ENCODE results near the gene TOP2A. TPM values are rescaled to one million over a fixed set of nuclear protein-coding genes. Genes with fewer than 3 reads are reported as not detected.
A peak's percentile ranks its signal among the peaks of the same experiment; 100 is the strongest.
"Not testable (repeated sequence)": the region's sequence is repeated elsewhere in the genome, so short reads cannot be mapped to it uniquely, and the experiment has no call there.

Gene TOP2A
- polyA plus RNA-seq, 4 donors = 1.1 to 69.9 (median 20.3) TPM

DNA sequence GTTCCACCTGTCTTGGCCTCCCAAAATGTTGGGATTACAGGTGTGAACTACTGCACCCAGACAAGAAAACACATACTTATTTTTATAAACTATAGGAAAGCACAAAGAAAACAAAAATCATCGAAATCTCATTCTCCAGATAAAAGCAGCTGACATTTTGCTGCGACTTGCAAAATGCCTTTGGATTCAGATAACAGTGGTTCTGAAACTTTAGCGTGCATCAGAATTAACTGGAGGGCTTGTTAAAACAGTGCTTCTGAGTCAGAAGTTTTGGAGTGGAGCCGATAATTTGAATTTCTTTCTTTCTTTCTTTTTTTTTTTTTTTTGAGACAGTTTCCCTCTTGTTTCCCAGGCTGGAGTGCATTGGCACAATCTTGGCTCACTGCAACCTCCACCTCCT lies 35.4 kb downstream of the TOP2A start:
- Histone ChIP-seq H3K27me3 (ENCODE audit: control insufficient read depth in 3 of 3, insufficient read depth in 3 of 3, low read length in 3 of 3) (no peaks in the 10 kb centered on the region), H3K27ac (ENCODE audit: low read depth in 1 of 3, low read length in 2 of 3) (no peak overlapping the region), H3K4me1 (ENCODE audit: control insufficient read depth in 3 of 3, insufficient read depth in 2 of 3, low read depth in 1 of 3, low read length in 2 of 3) (no peaks in the 10 kb centered on the region), H3K36me3 (ENCODE audit: control insufficient read depth in 3 of 3, insufficient read depth in 2 of 3, low read depth in 1 of 3, low read length in 3 of 3) (no peaks in the 10 kb centered on the region), H3K4me3 (ENCODE audit: low read depth in 1 of 3, low read length in 3 of 3) (no peak overlapping the region), H3K9me3 (ENCODE audit: control insufficient read depth in 2 of 2, insufficient read depth in 1 of 2, low read depth in 1 of 2, low read length in 1 of 2) (no peaks in the 10 kb centered on the region)
- 94 to 96% (median 94%) methylated on average over 4 of the region's 4 CpGs for WGBS, 3 donors
- FAIRE-seq = no peak
- DNase-seq = no peak

DNA sequence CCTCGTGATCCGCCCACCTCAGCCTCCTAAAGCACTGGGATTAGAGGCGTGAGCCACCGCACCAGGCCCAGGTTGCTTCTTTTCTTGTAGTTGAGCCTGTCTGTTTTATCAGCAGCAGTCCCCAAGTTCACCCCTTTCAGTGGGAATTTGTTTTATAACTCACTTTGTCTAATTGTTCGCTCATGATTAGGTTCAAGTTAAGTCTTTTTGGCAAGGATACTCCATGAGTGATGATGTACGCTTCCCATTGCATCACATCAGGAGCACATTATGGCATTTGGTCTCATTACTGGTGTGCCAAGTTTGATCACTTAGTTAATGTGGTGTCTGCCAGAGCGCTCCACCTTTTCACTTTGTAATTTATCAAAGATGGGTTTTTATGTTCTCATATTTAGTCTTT lies 38.7 kb downstream of the TOP2A start:
- 79 to 91% (median 84%) methylated on average over 7 of the region's 7 CpGs for WGBS, 3 donors

DNA sequence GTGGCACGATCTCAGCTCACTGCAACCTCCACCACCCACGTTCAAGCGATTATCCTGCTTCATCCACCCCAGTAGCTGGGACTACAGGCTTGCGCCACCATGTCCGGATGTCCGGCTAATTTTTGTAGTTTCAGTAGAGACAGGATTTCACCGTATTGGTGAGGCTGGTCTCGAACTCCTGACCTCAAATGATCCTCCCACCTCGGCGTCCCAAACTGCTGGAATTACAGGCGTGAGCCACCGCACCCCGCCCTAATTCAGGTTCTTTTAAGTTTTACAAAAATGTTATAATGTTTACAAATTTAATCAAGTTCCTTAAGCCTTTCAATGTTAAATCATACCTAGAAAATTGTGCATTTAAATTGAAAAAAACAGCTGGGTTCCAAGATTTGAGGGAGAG lies 39.9 kb downstream of the TOP2A start:
- no peaks in the 10 kb centered on the region for H3K4me1 ChIP-seq (ENCODE audit: control insufficient read depth in 3 of 3, insufficient read depth in 2 of 3, low read depth in 1 of 3, low read length in 2 of 3)
- no peaks in the 10 kb centered on the region for H3K9me3 ChIP-seq (ENCODE audit: control insufficient read depth in 2 of 2, insufficient read depth in 1 of 2, low read depth in 1 of 2, low read length in 1 of 2)
- H3K36me3 ChIP-seq (ENCODE audit: control insufficient read depth in 3 of 3, insufficient read depth in 2 of 3, low read depth in 1 of 3, low read length in 3 of 3) = no peaks in the 10 kb centered on the region
- H3K4me3 ChIP-seq (ENCODE audit: low read depth in 1 of 3, low read length in 3 of 3) = no peak overlapping the region
- FAIRE-seq = no peak
- WGBS, 3 donors = 81 to 89% (median 83%) methylated on average over 13 of the region's 13 CpGs
- no peak overlapping the region for H3K27ac ChIP-seq (ENCODE audit: low read depth in 1 of 3, low read length in 2 of 3)
- no peaks in the 10 kb centered on the region for H3K27me3 ChIP-seq (ENCODE audit: control insufficient read depth in 3 of 3, insufficient read depth in 3 of 3, low read length in 3 of 3)
- no peak for DNase-seq

More for the DNA sequence above, 38.7 kb downstream of the TOP2A start:
- DNase-seq = no peak
- FAIRE-seq = no peak
- no peaks in the 10 kb centered on the region for H3K9me3 ChIP-seq (ENCODE audit: control insufficient read depth in 2 of 2, insufficient read depth in 1 of 2, low read depth in 1 of 2, low read length in 1 of 2)
- H3K4me1 ChIP-seq (ENCODE audit: control insufficient read depth in 3 of 3, insufficient read depth in 2 of 3, low read depth in 1 of 3, low read length in 2 of 3) = no peaks in the 10 kb centered on the region
- H3K36me3 ChIP-seq (ENCODE audit: control insufficient read depth in 3 of 3, insufficient read depth in 2 of 3, low read depth in 1 of 3, low read length in 3 of 3) = no peaks in the 10 kb centered on the region
- H3K27me3 ChIP-seq (ENCODE audit: control insufficient read depth in 3 of 3, insufficient read depth in 3 of 3, low read length in 3 of 3) = no peaks in the 10 kb centered on the region
- H3K27ac ChIP-seq (ENCODE audit: low read depth in 1 of 3, low read length in 2 of 3) = no peak overlapping the region
- H3K4me3 ChIP-seq (ENCODE audit: low read depth in 1 of 3, low read length in 3 of 3) = no peak overlapping the region

DNA sequence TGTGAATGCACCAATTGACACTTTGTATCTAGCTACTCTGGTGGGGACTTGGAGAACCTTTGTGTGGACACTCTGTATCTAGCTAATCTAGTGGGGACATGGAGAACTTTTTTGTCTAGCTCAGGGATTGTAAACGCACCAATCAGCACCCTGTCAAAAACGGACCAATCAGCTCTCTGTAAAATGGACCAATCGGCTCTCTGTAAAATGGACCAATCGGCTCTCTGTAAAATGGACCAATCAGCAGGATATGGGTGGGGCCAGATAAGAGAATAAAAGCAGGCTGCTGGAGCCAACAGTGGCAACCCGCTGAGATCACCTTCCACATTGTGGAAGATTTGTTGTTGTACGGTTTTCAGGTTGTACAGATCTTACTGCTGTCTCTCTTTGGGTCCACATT lies 41.2 kb downstream of the TOP2A start:
- not testable (repeated sequence) for H3K36me3 ChIP-seq (ENCODE audit: control insufficient read depth in 3 of 3, insufficient read depth in 2 of 3, low read depth in 1 of 3, low read length in 3 of 3); FAIRE-seq; H3K9me3 ChIP-seq (ENCODE audit: control insufficient read depth in 2 of 2, insufficient read depth in 1 of 2, low read depth in 1 of 2, low read length in 1 of 2); H3K27me3 ChIP-seq (ENCODE audit: control insufficient read depth in 3 of 3, insufficient read depth in 3 of 3, low read length in 3 of 3); H3K27ac ChIP-seq (ENCODE audit: low read depth in 1 of 3, low read length in 2 of 3); H3K4me1 ChIP-seq (ENCODE audit: control insufficient read depth in 3 of 3, insufficient read depth in 2 of 3, low read depth in 1 of 3, low read length in 2 of 3); DNase-seq; H3K4me3 ChIP-seq (ENCODE audit: low read depth in 1 of 3, low read length in 3 of 3)
- WGBS, 3 donors = 77 to 84% (median 83%) methylated on average over 6 of the region's 6 CpGs

DNA sequence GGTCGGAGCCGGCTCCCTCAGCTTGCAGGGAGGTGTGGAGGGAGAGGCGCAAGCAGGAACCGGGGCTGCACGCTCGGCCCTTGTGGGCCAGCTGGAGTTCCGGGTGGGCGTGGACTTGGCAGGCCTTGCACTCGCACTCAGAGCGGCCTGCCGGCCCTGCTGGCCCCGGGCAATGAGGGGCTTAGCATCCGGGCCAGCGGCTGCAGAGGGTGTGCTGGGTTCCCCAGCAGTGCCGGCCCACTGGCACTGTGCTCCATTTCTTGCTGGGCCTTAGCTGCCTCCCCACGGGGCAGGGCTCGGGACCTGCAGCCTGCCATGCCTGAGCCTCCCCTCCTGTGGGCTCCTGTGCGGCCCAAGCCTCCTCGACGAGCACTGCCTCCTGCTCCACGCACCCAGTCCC lies 41.9 kb downstream of the TOP2A start:
- not testable (repeated sequence) for H3K4me3 ChIP-seq (ENCODE audit: low read depth in 1 of 3, low read length in 3 of 3); H3K4me1 ChIP-seq (ENCODE audit: control insufficient read depth in 3 of 3, insufficient read depth in 2 of 3, low read depth in 1 of 3, low read length in 2 of 3); H3K36me3 ChIP-seq (ENCODE audit: control insufficient read depth in 3 of 3, insufficient read depth in 2 of 3, low read depth in 1 of 3, low read length in 3 of 3); H3K27ac ChIP-seq (ENCODE audit: low read depth in 1 of 3, low read length in 2 of 3); DNase-seq; H3K9me3 ChIP-seq (ENCODE audit: control insufficient read depth in 2 of 2, insufficient read depth in 1 of 2, low read depth in 1 of 2, low read length in 1 of 2); FAIRE-seq; H3K27me3 ChIP-seq (ENCODE audit: control insufficient read depth in 3 of 3, insufficient read depth in 3 of 3, low read length in 3 of 3)
- 73 to 88% (median 82%) methylated on average over 16 to 21 of the region's 21 CpGs for WGBS, 3 donors

DNA sequence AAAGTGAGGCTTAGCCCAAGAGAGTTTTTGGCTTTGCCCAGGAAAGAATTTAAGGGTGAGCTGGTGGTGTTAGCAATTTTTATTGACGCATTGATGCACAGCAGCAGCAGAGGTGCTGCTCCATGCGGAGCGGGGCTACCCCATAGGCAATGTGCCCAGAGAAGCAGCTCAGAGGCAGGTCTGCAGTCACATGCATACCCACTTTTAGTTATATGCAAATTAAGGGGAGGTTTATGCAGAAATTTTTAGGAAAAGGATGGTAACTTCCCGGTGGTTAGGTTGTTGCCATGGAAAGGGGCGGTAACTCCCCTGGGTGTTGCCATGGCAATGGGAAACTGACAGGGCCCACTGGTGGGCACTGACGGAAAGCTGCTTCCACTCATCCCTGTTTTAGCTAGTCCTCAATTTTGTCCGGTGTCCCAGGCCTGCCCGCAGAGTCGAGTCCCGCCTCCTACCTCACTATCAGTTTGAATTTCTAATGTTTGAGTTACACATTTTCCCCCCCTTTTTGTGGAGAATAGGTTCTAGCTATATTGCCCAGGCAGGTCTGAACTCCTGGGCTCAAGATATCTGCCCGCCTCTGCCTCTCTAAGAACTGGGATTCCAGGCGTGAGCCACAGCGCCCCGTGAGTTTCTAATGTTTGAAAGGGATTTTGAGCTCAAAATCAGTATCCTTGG lies 42.7 kb downstream of the TOP2A start:
- Histone ChIP-seq H3K27ac (ENCODE audit: low read depth in 1 of 3, low read length in 2 of 3) (no peak overlapping the region), H3K4me1 (ENCODE audit: control insufficient read depth in 3 of 3, insufficient read depth in 2 of 3, low read depth in 1 of 3, low read length in 2 of 3) (no peaks in the 10 kb centered on the region), H3K36me3 (ENCODE audit: control insufficient read depth in 3 of 3, insufficient read depth in 2 of 3, low read depth in 1 of 3, low read length in 3 of 3) (no peaks in the 10 kb centered on the region), H3K4me3 (ENCODE audit: low read depth in 1 of 3, low read length in 3 of 3) (no peak overlapping the region), H3K9me3 (ENCODE audit: control insufficient read depth in 2 of 2, insufficient read depth in 1 of 2, low read depth in 1 of 2, low read length in 1 of 2) (peaks cover 0 to 9% of the 10 kb centered on the region in 2 donors), H3K27me3 (ENCODE audit: control insufficient read depth in 3 of 3, insufficient read depth in 3 of 3, low read length in 3 of 3) (no peaks in the 10 kb centered on the region)
- FAIRE-seq (no peak), DNase-seq (no peak)
- WGBS, 3 donors = 86 to 89% (median 89%) methylated on average over 14 of the region's 14 CpGs

- no peak overlapping the region for H3K27ac ChIP-seq (ENCODE audit: low read depth in 1 of 3, low read length in 2 of 3)
- H3K9me3 ChIP-seq (ENCODE audit: control insufficient read depth in 2 of 2, insufficient read depth in 1 of 2, low read depth in 1 of 2, low read length in 1 of 2) = peaks cover 0 to 9% of the 10 kb centered on the region in 2 donors
- DNase-seq = peak in 1 of 2 donors; percentile 33
- H3K4me3 ChIP-seq (ENCODE audit: low read depth in 1 of 3, low read length in 3 of 3) = no peak overlapping the region
- no peaks in the 10 kb centered on the region for H3K36me3 ChIP-seq (ENCODE audit: control insufficient read depth in 3 of 3, insufficient read depth in 2 of 3, low read depth in 1 of 3, low read length in 3 of 3)
- WGBS, 3 donors = 37 to 76% (median 61%) methylated on average over 8 of the region's 8 CpGs
- H3K4me1 ChIP-seq (ENCODE audit: control insufficient read depth in 3 of 3, insufficient read depth in 2 of 3, low read depth in 1 of 3, low read length in 2 of 3) = no peaks in the 10 kb centered on the region
- FAIRE-seq = no peak
- H3K27me3 ChIP-seq (ENCODE audit: control insufficient read depth in 3 of 3, insufficient read depth in 3 of 3, low read length in 3 of 3) = no peaks in the 10 kb centered on the region
These were observed 43.7 kb downstream of the TOP2A start for GRCh38 chr17:40373999-40374398.

- Histone ChIP-seq H3K4me3 (ENCODE audit: low read depth in 1 of 3, low read length in 3 of 3) (no peak overlapping the region), H3K36me3 (ENCODE audit: control insufficient read depth in 3 of 3, insufficient read depth in 2 of 3, low read depth in 1 of 3, low read length in 3 of 3) (no peaks in the 10 kb centered on the region), H3K27ac (ENCODE audit: low read depth in 1 of 3, low read length in 2 of 3) (no peak overlapping the region), H3K27me3 (ENCODE audit: control insufficient read depth in 3 of 3, insufficient read depth in 3 of 3, low read length in 3 of 3) (no peaks in the 10 kb centered on the region), H3K4me1 (ENCODE audit: control insufficient read depth in 3 of 3, insufficient read depth in 2 of 3, low read depth in 1 of 3, low read length in 2 of 3) (no peaks in the 10 kb centered on the region), H3K9me3 (ENCODE audit: control insufficient read depth in 2 of 2, insufficient read depth in 1 of 2, low read depth in 1 of 2, low read length in 1 of 2) (peaks cover 0 to 9% of the 10 kb centered on the region in 2 donors)
- 76 to 87% (median 79%) methylated on average over 4 of the region's 4 CpGs for WGBS, 3 donors
- FAIRE-seq (no peak), DNase-seq (no peak)
These were observed 44.4 kb downstream of the TOP2A start for GRCh38 chr17:40373324-40373723.

GRCh38 chr17:40372644-40373043 lies 45.1 kb downstream of the TOP2A start:
- not testable (repeated sequence) for H3K27ac ChIP-seq (ENCODE audit: low read depth in 1 of 3, low read length in 2 of 3); H3K36me3 ChIP-seq (ENCODE audit: control insufficient read depth in 3 of 3, insufficient read depth in 2 of 3, low read depth in 1 of 3, low read length in 3 of 3); DNase-seq; H3K4me3 ChIP-seq (ENCODE audit: low read depth in 1 of 3, low read length in 3 of 3); H3K9me3 ChIP-seq (ENCODE audit: control insufficient read depth in 2 of 2, insufficient read depth in 1 of 2, low read depth in 1 of 2, low read length in 1 of 2); H3K27me3 ChIP-seq (ENCODE audit: control insufficient read depth in 3 of 3, insufficient read depth in 3 of 3, low read length in 3 of 3); FAIRE-seq; H3K4me1 ChIP-seq (ENCODE audit: control insufficient read depth in 3 of 3, insufficient read depth in 2 of 3, low read depth in 1 of 3, low read length in 2 of 3)
- 52 to 61% (median 58%) methylated on average over 4 of the region's 4 CpGs for WGBS, 3 donors

Data from small intestine (tissue), 7 donors.